Liver (tissue), 9 donors: ENCODE data around the gene TRIM71. TPM values are rescaled to one million over a fixed set of nuclear protein-coding genes. Genes with fewer than 3 reads are reported as not detected.

Source experiments
- DNase-seq: peaks from one replicate; pipeline ENCODE4 v3.0.0-alpha.2; 2017; ENCODE audit warnings: low spot score
- H3K27ac ChIP-seq, 2 donors: one replicate each; pipeline ENCODE4 v1.7.0; 2013; ENCODE audit warnings: inconsistent platforms in 2 of 2, low read length in 2 of 2, control low read depth in 1 of 2, low read depth in 1 of 2, mild to moderate bottlenecking in 1 of 2
- H3K27me3 ChIP-seq, 4 donors: one replicate each; pipeline versions ENCODE4 v1.6.1 to v1.7.0; 2013; ENCODE audit warnings: low read length in 3 of 4, inconsistent platforms in 1 of 4, mild to moderate bottlenecking in 1 of 4, moderate library complexity in 1 of 4; ENCODE audit not compliant: control insufficient read depth in 4 of 4, insufficient read depth in 4 of 4
- H3K36me3 ChIP-seq, 4 donors: one replicate each; pipeline versions ENCODE4 v1.6.1 to v1.7.0; 2013; ENCODE audit warnings: low read length in 3 of 4, mild to moderate bottlenecking in 3 of 4, low read depth in 1 of 4, moderate library complexity in 1 of 4; ENCODE audit not compliant: control insufficient read depth in 4 of 4, insufficient read depth in 3 of 4
- H3K4me1 ChIP-seq, 4 donors: one replicate each; pipeline versions ENCODE4 v1.6.1 to v1.7.0; 2013; ENCODE audit warnings: low read length in 3 of 4, mild to moderate bottlenecking in 3 of 4, moderate library complexity in 1 of 4; ENCODE audit not compliant: control insufficient read depth in 4 of 4, insufficient read depth in 4 of 4
- H3K4me3 ChIP-seq, 3 donors: one replicate each; pipeline versions ENCODE4 v1.6.1 to v1.7.0; 2013; ENCODE audit warnings: low read length in 3 of 3, control low read depth in 1 of 3, low read depth in 1 of 3, mild to moderate bottlenecking in 1 of 3
- H3K9ac ChIP-seq, 2 donors: one replicate each; pipeline ENCODE4 v1.7.0; 2013; ENCODE audit warnings: low read length in 2 of 2, mild to moderate bottlenecking in 2 of 2, moderate library complexity in 2 of 2, control low read depth in 1 of 2, low read depth in 1 of 2
- H3K9me3 ChIP-seq, 4 donors: one replicate each; pipeline versions ENCODE4 v1.6.1 to v1.7.0; 2013; ENCODE audit warnings: low read length in 3 of 4; ENCODE audit not compliant: control insufficient read depth in 4 of 4
- ATF3 ChIP-seq: IDR thresholded peaks from 2 replicates; pipeline ENCODE4 v1.6.1; 2016; ENCODE audit warnings: antibody characterized with exemption
- CTCF ChIP-seq: fragments of 150-350 bp; IDR thresholded peaks from 2 replicates; pipeline ENCODE4 v1.5.1; 2017; ENCODE audit warnings: improper control_type of control experiment, low read depth, low read length; ENCODE audit not compliant: missing input control
- EGR1 ChIP-seq, 2 donors: IDR thresholded peaks; 2 replicates each; pipeline ENCODE4 v1.6.1; 2016 to 2018; ENCODE audit warnings: antibody characterized with exemption in 2 of 2, low read depth in 2 of 2
- FOXA1 ChIP-seq: IDR thresholded peaks from 2 replicates; pipeline ENCODE4 v1.6.1; 2016; ENCODE audit warnings: antibody characterized with exemption
- FOXA2 ChIP-seq: IDR thresholded peaks from 2 replicates; pipeline ENCODE4 v1.6.1; 2016; ENCODE audit warnings: antibody characterized with exemption
- GABPA ChIP-seq, 2 donors: IDR thresholded peaks in 1 of 2; conservative IDR thresholded peaks in 1 of 2; 2 replicates each; pipeline ENCODE4 v1.6.1; 2016; ENCODE audit warnings: antibody characterized with exemption in 2 of 2, mild to moderate bottlenecking in 1 of 2, moderate library complexity in 1 of 2
- HNF4G ChIP-seq: IDR thresholded peaks from 2 replicates; pipeline ENCODE4 v1.6.1; 2016; ENCODE audit warnings: antibody characterized with exemption
- JUND ChIP-seq, 2 donors: IDR thresholded peaks; 2 replicates each; pipeline ENCODE4 v1.6.1; 2016; ENCODE audit warnings: antibody characterized with exemption in 2 of 2
- MAX ChIP-seq: IDR thresholded peaks from 2 replicates; pipeline ENCODE4 v1.6.1; 2016; ENCODE audit warnings: antibody characterized with exemption
- RAD21 ChIP-seq, 2 donors: IDR thresholded peaks; 2 replicates each; pipeline ENCODE4 v1.6.1; 2016; ENCODE audit warnings: antibody characterized with exemption in 2 of 2, mild to moderate bottlenecking in 2 of 2
- REST ChIP-seq: IDR thresholded peaks from 2 replicates; pipeline ENCODE4 v1.6.1; 2016; ENCODE audit warnings: antibody characterized with exemption, mild to moderate bottlenecking
- SP1 ChIP-seq: IDR thresholded peaks from 2 replicates; pipeline ENCODE4 v1.6.1; 2018; ENCODE audit warnings: antibody characterized with exemption, mild to moderate bottlenecking
- TAF1 ChIP-seq: conservative IDR thresholded peaks from 2 replicates; pipeline ENCODE4 v1.6.1; 2016; ENCODE audit warnings: antibody characterized with exemption, mild to moderate bottlenecking
- YY1 ChIP-seq: IDR thresholded peaks from 2 replicates; pipeline ENCODE4 v1.6.1; 2016; ENCODE audit warnings: antibody characterized with exemption, mild to moderate bottlenecking
- ZBTB33 ChIP-seq: IDR thresholded peaks from 2 replicates; pipeline ENCODE4 v1.6.1; 2016; ENCODE audit warnings: antibody characterized with exemption
- WGBS: extraction: QIAGEN DNeasy Blood & Tissue Kit; methylation state at CpG from one replicate; pipeline ENCODE4 v1.1.7; 2013; 5-methylcytosine and 5-hydroxymethylcytosine counted together
- polyA plus RNA-seq, 2 donors: library from polyadenylated mRNA; stranded (reverse) in 1 of 2; unstranded in 1 of 2; fragments of 200-250 nt in 1 of 2; fragments of >200 nt in 1 of 2; fragmentation: Nextera tagmentation in 1 of 2; extraction: Ambion mirVana in 1 of 2; gene quantifications; one replicate each; pipeline versions ENCODE4 v1.2.1 to v1.2.3, GENCODE V29; 2013 to 2015
- total RNA-seq, 2 donors: library from RNA; depleted of rRNA; stranded (reverse); fragments of >200 nt; gene quantifications; one replicate each; pipeline ENCODE4 v1.2.3, GENCODE V29; 2014
- donor health status: healthy.
- donor health status: healthy.
- donor health status: healthy.
- donor health status: healthy.
- donor health status: healthy.

Gene TRIM71
- total and polyA plus RNA-seq, 4 donors: under 0.01 to 9.1 TPM; not detected in 2

GRCh38 chr3:32909999-32910398 lies 92.2 kb downstream of the TRIM71 start (continued):
- no peak for TF ChIP-seq REST

GRCh38 chr3:32910954-32911353 lies 93.2 kb downstream of the TRIM71 start:
- Histone ChIP-seq H3K4me3 (no peak overlapping the region), H3K9ac (no peak overlapping the region), H3K27me3 (no peaks in the 10 kb centered on the region), H3K36me3 (no peaks in the 10 kb centered on the region), H3K9me3 (no peaks in the 10 kb centered on the region), H3K4me1 (no peaks in the 10 kb centered on the region), H3K27ac (no peak overlapping the region)
- 94% methylated on average over 2 of the region's 2 CpGs for WGBS
- TF ChIP-seq RAD21 (IDR thresholded peaks at IDR 0.05) (no peak), REST (no peak), YY1 (no peak), EGR1 (IDR thresholded peaks at IDR 0.05; ENCODE audit: low read depth in 2 of 2) (no peak), TAF1 (no peak), ZBTB33 (no peak), GABPA (IDR thresholded peaks at IDR 0.05 in 1 of 2, conservative IDR thresholded peaks at IDR 0.05 in 1 of 2) (no peak), JUND (IDR thresholded peaks at IDR 0.05) (no peak), HNF4G (no peak), FOXA1 (no peak), ATF3 (no peak), FOXA2 (no peak), MAX (no peak), CTCF (no peak), SP1 (no peak)
- no peak for DNase-seq
